K562 (cell line): ENCODE data around the gene CUX1. TPM values are rescaled to one million over a fixed set of nuclear protein-coding genes. Genes with fewer than 3 reads are reported as not detected.
"Not testable (repeated sequence)": the region's sequence is repeated elsewhere in the genome, so short reads cannot be mapped to it uniquely, and the experiment has no call there.

Experiments used
- ATAC-seq: fragments of 200-7000 bp; cut with Tn5 transposase; 3 replicates; pipeline ENCODE4 v1.9.1; 2020; ENCODE audit warnings: moderate library complexity
- BruUV-seq: library from RNA; stranded (reverse); fragments of 400-500 nt; replicated peaks from 2 replicates; lab custom pipeline; 2021; lab: Mats Ljungman, UMichigan
- CTCF ChIA-PET: fragments of 300-600 bp; formaldehyde crosslinking; extraction: SDS; loops from one replicate; lab custom pipeline; 2021; ENCODE audit warnings: low intra/inter-chr PET ratio; lab: Yijun Ruan, JAX
- POLR2A ChIA-PET: fragments of 300-600, 350-650 bp; sonication (Branson Sonifier 250); formaldehyde crosslinking; extraction: SDS; loops from one replicate; lab custom pipeline; 2021; ENCODE audit warnings: antibody characterized with exemption, inconsistent platforms; lab: Yijun Ruan, JAX
- DNase-seq, 4 experiments: peaks; one replicate each; pipeline versions ENCODE4 v3.0.0 to v3.0.0-alpha.2; 2011 to 2018; ENCODE audit warnings: low spot score in 3 of 4, mixed read lengths in 3 of 4; ENCODE audit errors: extremely low read depth in 1 of 4
- FAIRE-seq: peaks from 2 replicates; lab custom pipeline; 2011; peaks lifted over from hg19 to GRCh38; lab: Jason Lieb, UNC
- H2AFZ ChIP-seq: 2 replicates; pipeline ENCODE4 v1.6.0; 2011; ENCODE audit warnings: low read depth, low read length, control low read depth, inconsistent platforms
- H3K27ac ChIP-seq: fragments of 200-600 bp; 3 replicates; pipeline ENCODE4 v1.8.0; 2011; ENCODE audit warnings: low read depth, mild to moderate bottlenecking, control low read depth, inconsistent platforms, low read length, moderate library complexity, mixed read lengths; ENCODE audit errors: extremely low read depth
- H3K27me3 ChIP-seq, 2 experiments: fragments of 300-600 bp in 1 of 2; 2 replicates in 1 of 2; 3 replicates in 1 of 2; pipeline versions ENCODE4 v1.6.0 to v1.8.0; 2011; ENCODE audit warnings: inconsistent platforms in 2 of 2, low read length in 2 of 2, mild to moderate bottlenecking in 1 of 2, mixed read lengths in 1 of 2, moderate library complexity in 1 of 2; ENCODE audit not compliant: control insufficient read depth in 2 of 2, insufficient read depth in 2 of 2
- H3K36me3 ChIP-seq: fragments of 300-600 bp; 3 replicates; pipeline ENCODE4 v1.8.0; 2011; ENCODE audit warnings: mild to moderate bottlenecking, low read length, inconsistent platforms; ENCODE audit not compliant: control insufficient read depth, insufficient read depth
- H3K4me1 ChIP-seq, 2 experiments: fragments of 200-600 bp in 1 of 2; replicated peaks in 1 of 2; 2 replicates in 1 of 2; 3 replicates in 1 of 2; pipeline versions ENCODE4 v1.5.1 to v1.8.0; 2011; ENCODE audit warnings: inconsistent platforms in 2 of 2, low read length in 2 of 2, mild to moderate bottlenecking in 1 of 2, mixed read lengths in 1 of 2, moderate library complexity in 1 of 2; ENCODE audit not compliant: control insufficient read depth in 2 of 2, insufficient read depth in 2 of 2
- H3K4me2 ChIP-seq: 2 replicates; pipeline ENCODE4 v1.6.1; 2011; ENCODE audit warnings: low read length, control low read depth, inconsistent platforms, mixed read lengths; ENCODE audit not compliant: insufficient read depth
- H3K4me3 ChIP-seq: fragments of 200-600 bp; sonication (generic), shearing (Covaris generic); 2 replicates; pipeline ENCODE4 v1.5.1; 2016; ENCODE audit warnings: control low read depth, inconsistent platforms
- H3K79me2 ChIP-seq: fragments of 200-600 bp; 3 replicates; pipeline ENCODE4 v1.8.0; 2011; ENCODE audit warnings: low read length, inconsistent platforms; ENCODE audit not compliant: control insufficient read depth, insufficient read depth
- H3K9ac ChIP-seq, 2 experiments: 2 replicates each; pipeline versions ENCODE4 v1.6.0 to v1.6.1; 2011; ENCODE audit warnings: low read depth in 2 of 2, low read length in 2 of 2, control low read depth in 1 of 2, inconsistent platforms in 1 of 2, mild to moderate bottlenecking in 1 of 2, mixed read lengths in 1 of 2; ENCODE audit not compliant: insufficient read depth in 1 of 2
- H3K9me1 ChIP-seq: one replicate; pipeline ENCODE4 v1.6.0; 2011; ENCODE audit warnings: inconsistent platforms, mild to moderate bottlenecking, low read length, moderate library complexity; ENCODE audit not compliant: control insufficient read depth, insufficient read depth
- H3K9me3 ChIP-seq: replicated peaks from 2 replicates; pipeline ENCODE4 v1.5.1; 2011; ENCODE audit warnings: low read depth, low read length, inconsistent platforms; ENCODE audit not compliant: control insufficient read depth, insufficient read depth
- H4K20me1 ChIP-seq: replicated peaks from 2 replicates; pipeline ENCODE4 v1.6.1; 2011; ENCODE audit warnings: low read length, inconsistent platforms, mixed read lengths; ENCODE audit not compliant: control insufficient read depth, insufficient read depth
- CBX2 ChIP-seq: fragments of 200-600 bp; sonication (generic); IDR thresholded peaks from one replicate; pipeline ENCODE4 v1.6.1; 2012; ENCODE audit warnings: mild to moderate bottlenecking, low read length, inconsistent platforms; ENCODE audit not compliant: insufficient read depth, poor library complexity, severe bottlenecking
- CBX8 ChIP-seq: fragments of 200-600 bp; sonication (generic); IDR thresholded peaks from 2 replicates; pipeline ENCODE4 v1.6.1; 2012; ENCODE audit warnings: borderline replicate concordance, mixed run types, low read depth, mild to moderate bottlenecking, moderate library complexity, mixed read lengths, low read length, control low read depth, inconsistent platforms; ENCODE audit not compliant: poor library complexity, severe bottlenecking; ENCODE audit errors: extremely low read depth
- RNF2 ChIP-seq: sonication (generic); IDR thresholded peaks from 2 replicates; pipeline ENCODE4 v1.6.1; 2016
- ZFP36 ChIP-seq: fragments of 150-350 bp; IDR thresholded peaks from 2 replicates; pipeline ENCODE4 v1.6.1; 2018; ENCODE audit warnings: low read length, low read depth; ENCODE audit not compliant: partially characterized antibody
- WGBS: fragments of 100-300 bp; shearing (Covaris generic); methylation state at CpG from one replicate; pipeline ENCODE4 v1.1.6; 2016; ENCODE audit warnings: low coverage, mixed read lengths; ENCODE audit not compliant: insufficient coverage; ENCODE audit errors: missing lambda C conversion rate; 5-methylcytosine and 5-hydroxymethylcytosine counted together
- in situ Hi-C: fragments of 300-500 bp; cut with MboI; formaldehyde crosslinking; loops from 4 replicates; pipeline ENCODE4 v1.15.0; 2018; ENCODE audit warnings: inconsistent platforms, mixed read lengths
- intact Hi-C: fragments of 100-400 bp; cut with micrococcal nuclease; formaldehyde crosslinking; loops from 2 replicates; pipeline ENCODE4 v1.14.2; 2022
- polyA plus RNA-seq, 8 experiments: library from polyadenylated mRNA; depleted of rRNA in 4 of 8; stranded (reverse) in 5 of 8; unstranded in 3 of 8; fragments of >200 nt; fragmentation: Nextera tagmentation in 2 of 8; fragmentation: Illumina TruSeq in 1 of 8; extraction: Ambion mirVana in 2 of 8; extraction: Trizol in 1 of 8; gene quantifications; 2 replicates each; pipeline versions ENCODE4 v1.2.1 to v1.2.3, GENCODE V29; 2011 to 2014; ENCODE audit warnings: inconsistent platforms in 1 of 8, missing spikeins in 1 of 8
- total RNA-seq, 7 experiments: library from RNA; depleted of rRNA in 6 of 7; stranded (reverse); fragments of >200 nt in 6 of 7; fragmentation: Illumina TruSeq in 2 of 7; extraction: Trizol in 2 of 7; gene quantifications; 2 replicates each; pipeline versions ENCODE4 v1.2.1 to v1.2.3, GENCODE V29; 2011 to 2021; ENCODE audit warnings: low replicate concordance in 1 of 7

The CUX1 gene
- total and polyA plus RNA-seq, 9 of the 15 experiments (the other 6 are each of a cell fraction or from before 2014, with no cell fraction given): 3.6 to 55.3 (median 25.2) TPM

GRCh38 chr7:102327183-102327582 lies 509.8 kb downstream of the CUX1 start:
- CTCF ChIA-PET: not testable (repeated sequence)

GRCh38 chr7:102328863-102329262 lies 511.4 kb downstream of the CUX1 start:
- in situ Hi-C loops: loop anchor here (5.0 kb wide), 1 partner anchor 53 kb away; no protein-coding TSS in a partner anchor
- H2AFZ ChIP-seq, FAIRE-seq, BruUV-seq, H4K20me1 ChIP-seq, H3K4me1 ChIP-seq, H3K79me2 ChIP-seq, H3K4me3 ChIP-seq, intact Hi-C loops, H3K36me3 ChIP-seq, CTCF ChIA-PET, H3K27ac ChIP-seq, ATAC-seq, H3K9me1 ChIP-seq, H3K9ac ChIP-seq, DNase-seq, H3K4me2 ChIP-seq, H3K9me3 ChIP-seq: not testable (repeated sequence)
- POLR2A ChIA-PET: interaction anchor here (0.6 kb wide), 1 partner anchor 14 kb away, joined by 3 read pairs; no protein-coding TSS in a partner anchor
- 19% methylated on average over 3 of the region's 5 CpGs for WGBS
- H3K27me3 ChIP-seq: peaks cover 24 to 29% of the 10 kb centered on the region in 2 experiments; a peak in 4 of 5 replicates

More at GRCh38 chr7:102327183-102327582, 509.8 kb downstream of the CUX1 start:
- H3K36me3 ChIP-seq, H4K20me1 ChIP-seq, H3K4me1 ChIP-seq, DNase-seq, H3K9ac ChIP-seq, H3K79me2 ChIP-seq, H3K9me1 ChIP-seq, FAIRE-seq, intact Hi-C loops, H2AFZ ChIP-seq, H3K27ac ChIP-seq, H3K9me3 ChIP-seq, BruUV-seq, ATAC-seq: not testable (repeated sequence)
- in situ Hi-C loops: loop anchor here (5.0 kb wide), 1 partner anchor 55 kb away; no protein-coding TSS in a partner anchor
- H3K27me3 ChIP-seq: peaks cover 30 to 41% of the 10 kb centered on the region in 2 experiments; a peak in 4 of 5 replicates
- TF ChIP-seq RNF2: peak; percentile 61; the same call in 1 of the 2 replicates
- peak; percentile 57 for TF ChIP-seq CBX2
- peak; percentile 36 for TF ChIP-seq ZFP36
- TF ChIP-seq CBX8: peak; percentile 78
- TF ChIP-seq, all 486 proteins: peak for 4; not testable (repeated sequence) for 482
- POLR2A ChIA-PET, H3K4me2 ChIP-seq, H3K4me3 ChIP-seq: not testable (repeated sequence)
- 4% methylated on average over 6 of the region's 6 CpGs for WGBS

- H3K27ac ChIP-seq, BruUV-seq, H4K20me1 ChIP-seq, H3K9me3 ChIP-seq, H3K36me3 ChIP-seq, intact Hi-C loops, CTCF ChIA-PET, H3K9ac ChIP-seq, H3K4me3 ChIP-seq, H3K9me1 ChIP-seq, H3K4me1 ChIP-seq, H3K79me2 ChIP-seq, H3K4me2 ChIP-seq, H2AFZ ChIP-seq, ATAC-seq: not testable (repeated sequence)
- peak in 1 of 4 experiments; percentile 7 for DNase-seq
- WGBS: 30% methylated on average over 8 of the region's 9 CpGs
- POLR2A ChIA-PET: interaction anchor here (0.6 kb wide), 1 partner anchor 15 kb away, joined by 3 read pairs; no protein-coding TSS in a partner anchor
- peaks cover 24% of the 10 kb centered on the region in 2 experiments; a peak in 4 of 5 replicates for H3K27me3 ChIP-seq
- FAIRE-seq: peak; percentile 26
- in situ Hi-C loops: loop anchor here (5.0 kb wide), 1 partner anchor 53 kb away; no protein-coding TSS in a partner anchor
Measured at GRCh38 chr7:102329366-102329765, 511.9 kb downstream of the CUX1 start.
